HepG2 (cell line): ENCODE results near the gene MRPL14. TPM values are rescaled to one million over a fixed set of nuclear protein-coding genes. Genes with fewer than 3 reads are reported as not detected.
A peak's percentile ranks its signal among the peaks of the same experiment; 100 is the strongest.

Experiments
- BCLAF1 ChIP-seq: fragments of 450-650 bp; IDR thresholded peaks from 2 replicates; pipeline ENCODE4 v1.6.1; 2017; ENCODE audit warnings: mild to moderate bottlenecking
- CBX5 ChIP-seq: sonication (generic); formaldehyde crosslinking; IDR thresholded peaks from 2 replicates; pipeline ENCODE4 v1.4.0; 2020; ENCODE audit warnings: missing genetic modification reagents, borderline replicate concordance
- HES4 ChIP-seq: sonication (generic); formaldehyde crosslinking; IDR thresholded peaks from 2 replicates; pipeline ENCODE4 v1.9.0; 2021; ENCODE audit warnings: mild to moderate bottlenecking, missing genetic modification reagents, borderline replicate concordance
- IKZF1 ChIP-seq: fragments of 450-650 bp; IDR thresholded peaks from 2 replicates; pipeline ENCODE4 v1.7.1; 2016
- KLF9 ChIP-seq: IDR thresholded peaks from 2 replicates; pipeline ENCODE4 v1.6.1; 2016; ENCODE audit warnings: low read depth
- NCOA2 ChIP-seq: sonication (generic); formaldehyde crosslinking; IDR thresholded peaks from 2 replicates; pipeline ENCODE4 v1.8.0; 2022; ENCODE audit warnings: inconsistent platforms
- NFYC ChIP-seq: IDR thresholded peaks from 2 replicates; pipeline ENCODE4 v1.6.1; 2016; ENCODE audit warnings: missing genetic modification reagents, missing compliant biosample characterization
- NPAS2 ChIP-seq: sonication (generic); formaldehyde crosslinking; IDR thresholded peaks from 2 replicates; pipeline ENCODE4 v1.8.0; 2022; ENCODE audit warnings: mild to moderate bottlenecking, missing genetic modification reagents, borderline replicate concordance
- RFX5 ChIP-seq: IDR thresholded peaks from 2 replicates; pipeline ENCODE4 v1.6.1; 2011; ENCODE audit warnings: low read depth, low read length, improper control_type of control experiment
- RNF2 ChIP-seq: fragments of 450-650 bp; conservative IDR thresholded peaks from 2 replicates; pipeline ENCODE4 v1.6.1; 2016; ENCODE audit warnings: low read depth
- SAFB2 ChIP-seq: sonication (generic); formaldehyde crosslinking; IDR thresholded peaks from 2 replicates; pipeline ENCODE4 v1.5.1; 2020; ENCODE audit warnings: missing genetic modification reagents, low read depth, mild to moderate bottlenecking, borderline replicate concordance
- TOPORS ChIP-seq: sonication (generic); formaldehyde crosslinking; IDR thresholded peaks from 2 replicates; pipeline ENCODE4 v1.8.0; 2023; ENCODE audit warnings: mild to moderate bottlenecking, missing genetic modification reagents
- ZNF275 ChIP-seq: sonication (generic); formaldehyde crosslinking; IDR thresholded peaks from 2 replicates; pipeline ENCODE4 v1.8.0; 2022; ENCODE audit warnings: missing genetic modification reagents, mild to moderate bottlenecking, inconsistent platforms, borderline replicate concordance
- ZNF354B ChIP-seq: sonication (generic); formaldehyde crosslinking; IDR thresholded peaks from 2 replicates; pipeline ENCODE4 v1.8.0; 2022; ENCODE audit warnings: mild to moderate bottlenecking, missing genetic modification reagents
- ZNF552 ChIP-seq: sonication (generic); formaldehyde crosslinking; IDR thresholded peaks from 2 replicates; pipeline ENCODE4 v1.9.0; 2022; ENCODE audit warnings: missing genetic modification reagents, mild to moderate bottlenecking, borderline replicate concordance
- ZNF558 ChIP-seq: sonication (generic); formaldehyde crosslinking; IDR thresholded peaks from 2 replicates; pipeline ENCODE4 v1.9.0; 2022; ENCODE audit warnings: mild to moderate bottlenecking, missing genetic modification reagents, borderline replicate concordance
- ZNF619 ChIP-seq: sonication (generic); formaldehyde crosslinking; IDR thresholded peaks from 2 replicates; pipeline ENCODE4 v1.4.0; 2020; ENCODE audit warnings: mild to moderate bottlenecking, missing genetic modification reagents
- ZNF644 ChIP-seq: IDR thresholded peaks from 2 replicates; pipeline ENCODE4 v1.6.1; 2016; ENCODE audit warnings: low read depth
- ZNF761 ChIP-seq: sonication (generic); formaldehyde crosslinking; conservative IDR thresholded peaks from 2 replicates; pipeline ENCODE4 v1.4.0; 2020; ENCODE audit warnings: mild to moderate bottlenecking, missing genetic modification reagents
- ZNF790 ChIP-seq: sonication (generic); formaldehyde crosslinking; IDR thresholded peaks from 2 replicates; pipeline ENCODE4 v1.8.0; 2022; ENCODE audit warnings: missing genetic modification reagents, mild to moderate bottlenecking, borderline replicate concordance
- ZSCAN25 ChIP-seq: sonication (generic); formaldehyde crosslinking; IDR thresholded peaks from 2 replicates; pipeline ENCODE4 v1.8.0; 2022; ENCODE audit warnings: mild to moderate bottlenecking, missing genetic modification reagents
- polyA plus RNA-seq, 8 experiments: library from polyadenylated mRNA; depleted of rRNA in 3 of 8; stranded (reverse) in 7 of 8; unstranded in 1 of 8; fragments of >200 nt; fragmentation: Illumina TruSeq in 4 of 8; extraction: Trizol in 4 of 8; gene quantifications; 2 replicates each; pipeline versions ENCODE4 v1.2.1 to v1.2.3, GENCODE V29; 2011 to 2016; ENCODE audit warnings: low read depth in 4 of 8, missing spikeins in 1 of 8, mixed read lengths in 1 of 8; ENCODE audit not compliant: insufficient read depth in 1 of 8
- total RNA-seq, 5 experiments: library from RNA; depleted of rRNA; stranded (reverse); fragments of >200 nt; fragmentation: Illumina TruSeq; extraction: Trizol; gene quantifications; 2 replicates each; pipeline ENCODE4 v1.2.3, GENCODE V29; 2016; ENCODE audit warnings: low read depth in 1 of 5
- TF ChIP-seq, protein P1 (sequence below): sonication (generic); formaldehyde crosslinking; IDR thresholded peaks from 2 replicates; pipeline ENCODE4 v1.4.0; 2020; ENCODE audit warnings: missing genetic modification reagents, borderline replicate concordance
- TF ChIP-seq, protein P2 (sequence below): sonication (generic); formaldehyde crosslinking; IDR thresholded peaks from 2 replicates; pipeline ENCODE4 v1.4.0; 2020; ENCODE audit warnings: missing genetic modification reagents, mild to moderate bottlenecking, borderline replicate concordance

MRPL14 gene
- total and polyA plus RNA-seq, 2 of the 13 experiments (the other 11 are each of a cell fraction or from before 2014, with no cell fraction given) = 157 to 178 TPM

GRCh38 chr6:44151348-44152108 is 24.3 kb upstream of the MRPL14 start (continued):
- TF ChIP-seq CBX5 (CRISPR knock-in tag) = peak; percentile 77; the same call in 1 of the 2 replicates
- 0 out of 2 replicates have a peak, but pooled peaks have one; percentile 68 for TF ChIP-seq ZNF619 (CRISPR knock-in tag)
- TF ChIP-seq ZNF558 = no peak
- TF ChIP-seq, protein P1, sequence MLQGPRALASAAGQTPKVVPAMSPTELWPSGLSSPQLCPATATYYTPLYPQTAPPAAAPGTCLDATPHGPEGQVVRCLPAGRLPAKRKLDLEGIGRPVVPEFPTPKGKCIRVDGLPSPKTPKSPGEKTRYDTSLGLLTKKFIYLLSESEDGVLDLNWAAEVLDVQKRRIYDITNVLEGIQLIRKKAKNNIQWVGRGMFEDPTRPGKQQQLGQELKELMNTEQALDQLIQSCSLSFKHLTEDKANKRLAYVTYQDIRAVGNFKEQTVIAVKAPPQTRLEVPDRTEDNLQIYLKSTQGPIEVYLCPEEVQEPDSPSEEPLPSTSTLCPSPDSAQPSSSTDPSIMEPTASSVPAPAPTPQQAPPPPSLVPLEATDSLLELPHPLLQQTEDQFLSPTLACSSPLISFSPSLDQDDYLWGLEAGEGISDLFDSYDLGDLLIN (CRISPR knock-in tag) = no peak
- no peak for TF ChIP-seq ZNF644 (CRISPR knock-in tag)
- TF ChIP-seq, protein P2, sequence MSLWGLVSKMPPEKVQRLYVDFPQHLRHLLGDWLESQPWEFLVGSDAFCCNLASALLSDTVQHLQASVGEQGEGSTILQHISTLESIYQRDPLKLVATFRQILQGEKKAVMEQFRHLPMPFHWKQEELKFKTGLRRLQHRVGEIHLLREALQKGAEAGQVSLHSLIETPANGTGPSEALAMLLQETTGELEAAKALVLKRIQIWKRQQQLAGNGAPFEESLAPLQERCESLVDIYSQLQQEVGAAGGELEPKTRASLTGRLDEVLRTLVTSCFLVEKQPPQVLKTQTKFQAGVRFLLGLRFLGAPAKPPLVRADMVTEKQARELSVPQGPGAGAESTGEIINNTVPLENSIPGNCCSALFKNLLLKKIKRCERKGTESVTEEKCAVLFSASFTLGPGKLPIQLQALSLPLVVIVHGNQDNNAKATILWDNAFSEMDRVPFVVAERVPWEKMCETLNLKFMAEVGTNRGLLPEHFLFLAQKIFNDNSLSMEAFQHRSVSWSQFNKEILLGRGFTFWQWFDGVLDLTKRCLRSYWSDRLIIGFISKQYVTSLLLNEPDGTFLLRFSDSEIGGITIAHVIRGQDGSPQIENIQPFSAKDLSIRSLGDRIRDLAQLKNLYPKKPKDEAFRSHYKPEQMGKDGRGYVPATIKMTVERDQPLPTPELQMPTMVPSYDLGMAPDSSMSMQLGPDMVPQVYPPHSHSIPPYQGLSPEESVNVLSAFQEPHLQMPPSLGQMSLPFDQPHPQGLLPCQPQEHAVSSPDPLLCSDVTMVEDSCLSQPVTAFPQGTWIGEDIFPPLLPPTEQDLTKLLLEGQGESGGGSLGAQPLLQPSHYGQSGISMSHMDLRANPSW (CRISPR knock-in tag) = no peak
- no peak for TF ChIP-seq ZNF790 (CRISPR knock-in tag)
- no peak for TF ChIP-seq NPAS2 (CRISPR knock-in tag)
- TF ChIP-seq NFYC (CRISPR knock-in tag) = no peak
- TF ChIP-seq ZNF275 (CRISPR knock-in tag) = no peak
- TF ChIP-seq ZNF552 = no peak
- 0 out of 2 replicates have a peak, but pooled peaks have one; percentile 30 for TF ChIP-seq RFX5
- peak; percentile 63; the same call in 1 of the 2 replicates for TF ChIP-seq TOPORS (CRISPR knock-in tag)
- no peak for TF ChIP-seq HES4 (CRISPR knock-in tag)
- no peak for TF ChIP-seq ZNF761 (CRISPR knock-in tag)
- TF ChIP-seq RNF2 = no peak
- no peak for TF ChIP-seq BCLAF1
- 0 out of 2 replicates have a peak, but pooled peaks have one; percentile 78 for TF ChIP-seq SAFB2 (CRISPR knock-in tag)
- no peak for TF ChIP-seq IKZF1
- TF ChIP-seq ZNF354B (CRISPR knock-in tag) = peak; percentile 89; the same call in 1 of the 2 replicates
- TF ChIP-seq KLF9 (CRISPR knock-in tag) = no peak
- no peak for TF ChIP-seq ZSCAN25
- no peak; the same call in 1 of the 2 replicates for TF ChIP-seq NCOA2
